Measurements from ENCODE around the gene CFDP1.

GRCh38 chr16:75296606-75297005 is 136.7 kb downstream of the CFDP1 start:
- no peak for TF ChIP-seq KLF16 (tag by site-specific recombination; IDR thresholded peaks at IDR 0.05)
- TF ChIP-seq ZNF324 (tag by site-specific recombination; IDR thresholded peaks at IDR 0.05), result no peak
- no peak for TF ChIP-seq ZNF596 (tag by site-specific recombination; IDR thresholded peaks at IDR 0.05)
- no peak for TF ChIP-seq ZFP3 (tag by site-specific recombination; IDR thresholded peaks at IDR 0.05; ENCODE audit: low read depth)
- TF ChIP-seq ZNF10 (tag by site-specific recombination; IDR thresholded peaks at IDR 0.05), result no peak
- no peak for TF ChIP-seq ZSCAN18 (tag by site-specific recombination; IDR thresholded peaks at IDR 0.05)
